ENCODE results near the gene SYTL3. TPM values are rescaled to one million over a fixed set of nuclear protein-coding genes. Genes with fewer than 3 reads are reported as not detected.
"Not testable (repeated sequence)": the region's sequence is repeated elsewhere in the genome, so short reads cannot be mapped to it uniquely, and the experiment has no call there.

SYTL3 gene
- total and polyA plus RNA-seq, 2 experiments from 2014 or later: 0.07 TPM; not detected in 1

DNA sequence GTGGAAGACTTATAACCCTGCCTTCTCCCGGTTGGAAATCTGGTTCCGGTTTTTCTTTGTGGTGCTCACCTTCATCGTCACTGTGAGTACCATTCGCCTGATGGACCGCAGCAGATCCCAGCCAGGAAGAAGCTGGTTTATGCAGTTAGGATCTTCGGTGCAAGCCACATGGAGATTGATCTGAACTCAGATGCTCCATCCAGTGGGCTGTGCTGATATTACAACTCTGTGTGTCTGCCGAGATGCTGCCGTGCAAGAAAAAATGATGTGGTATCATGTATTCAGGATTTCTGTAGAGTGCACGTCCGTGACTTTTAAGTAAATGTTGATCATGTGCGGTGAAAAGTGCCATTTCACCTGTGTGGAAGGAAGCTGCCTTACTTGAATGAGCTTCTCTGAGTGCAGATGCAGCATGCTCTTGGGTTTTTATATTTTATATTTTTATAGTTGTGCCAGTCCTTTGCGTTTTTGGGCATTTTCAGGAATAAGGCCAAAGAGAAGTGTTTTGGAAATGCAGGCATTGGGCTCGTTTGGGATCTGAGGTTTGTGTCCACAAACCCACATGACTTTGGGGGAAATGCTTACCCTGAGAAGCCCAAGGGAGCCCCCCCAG lies 44.5 kb upstream of the SYTL3 start:
- 0 out of 2 replicates have a peak, but pooled peaks cover 3% of the 10 kb centered on the region for H3K79me2 ChIP-seq (replicated peaks; ENCODE audit: insufficient read depth)
- Mint-ChIP-seq H3K4me1 (no peaks in the 10 kb centered on the region), H3K36me3 (ENCODE audit: low read depth) (peaks cover 49% of the 10 kb centered on the region), H3K27me3 (ENCODE audit: insufficient read depth, low read depth, poor library complexity) (peaks cover 2% of the 10 kb centered on the region), H3K27ac (no peak overlapping the region), H3K4me3 (no peak overlapping the region), H3K9me3 (no peaks in the 10 kb centered on the region; the same call in 2 of the 3 replicates)
- no peaks in the 10 kb centered on the region; the same call in 1 of the 2 replicates for H3F3A ChIP-seq (replicated peaks; ENCODE audit: low read depth)
- H2AFZ ChIP-seq: no peak overlapping the region
- no peaks in the 10 kb centered on the region for H3K27me3 ChIP-seq (ENCODE audit: insufficient read depth)
- ATAC-seq: peak; percentile 93
- peaks cover 10% of the 10 kb centered on the region; the same call in 1 of the 2 replicates for H4K20me1 ChIP-seq (replicated peaks; ENCODE audit: insufficient read depth)
- no peak overlapping the region for H3K4me3 ChIP-seq
- no peaks in the 10 kb centered on the region for H3K4me1 ChIP-seq (ENCODE audit: insufficient read depth)
- DNase-seq (ENCODE audit: low spot score): peak; percentile 91
- no peak overlapping the region for H3K4me2 ChIP-seq
- TF ChIP-seq, protein P1, sequence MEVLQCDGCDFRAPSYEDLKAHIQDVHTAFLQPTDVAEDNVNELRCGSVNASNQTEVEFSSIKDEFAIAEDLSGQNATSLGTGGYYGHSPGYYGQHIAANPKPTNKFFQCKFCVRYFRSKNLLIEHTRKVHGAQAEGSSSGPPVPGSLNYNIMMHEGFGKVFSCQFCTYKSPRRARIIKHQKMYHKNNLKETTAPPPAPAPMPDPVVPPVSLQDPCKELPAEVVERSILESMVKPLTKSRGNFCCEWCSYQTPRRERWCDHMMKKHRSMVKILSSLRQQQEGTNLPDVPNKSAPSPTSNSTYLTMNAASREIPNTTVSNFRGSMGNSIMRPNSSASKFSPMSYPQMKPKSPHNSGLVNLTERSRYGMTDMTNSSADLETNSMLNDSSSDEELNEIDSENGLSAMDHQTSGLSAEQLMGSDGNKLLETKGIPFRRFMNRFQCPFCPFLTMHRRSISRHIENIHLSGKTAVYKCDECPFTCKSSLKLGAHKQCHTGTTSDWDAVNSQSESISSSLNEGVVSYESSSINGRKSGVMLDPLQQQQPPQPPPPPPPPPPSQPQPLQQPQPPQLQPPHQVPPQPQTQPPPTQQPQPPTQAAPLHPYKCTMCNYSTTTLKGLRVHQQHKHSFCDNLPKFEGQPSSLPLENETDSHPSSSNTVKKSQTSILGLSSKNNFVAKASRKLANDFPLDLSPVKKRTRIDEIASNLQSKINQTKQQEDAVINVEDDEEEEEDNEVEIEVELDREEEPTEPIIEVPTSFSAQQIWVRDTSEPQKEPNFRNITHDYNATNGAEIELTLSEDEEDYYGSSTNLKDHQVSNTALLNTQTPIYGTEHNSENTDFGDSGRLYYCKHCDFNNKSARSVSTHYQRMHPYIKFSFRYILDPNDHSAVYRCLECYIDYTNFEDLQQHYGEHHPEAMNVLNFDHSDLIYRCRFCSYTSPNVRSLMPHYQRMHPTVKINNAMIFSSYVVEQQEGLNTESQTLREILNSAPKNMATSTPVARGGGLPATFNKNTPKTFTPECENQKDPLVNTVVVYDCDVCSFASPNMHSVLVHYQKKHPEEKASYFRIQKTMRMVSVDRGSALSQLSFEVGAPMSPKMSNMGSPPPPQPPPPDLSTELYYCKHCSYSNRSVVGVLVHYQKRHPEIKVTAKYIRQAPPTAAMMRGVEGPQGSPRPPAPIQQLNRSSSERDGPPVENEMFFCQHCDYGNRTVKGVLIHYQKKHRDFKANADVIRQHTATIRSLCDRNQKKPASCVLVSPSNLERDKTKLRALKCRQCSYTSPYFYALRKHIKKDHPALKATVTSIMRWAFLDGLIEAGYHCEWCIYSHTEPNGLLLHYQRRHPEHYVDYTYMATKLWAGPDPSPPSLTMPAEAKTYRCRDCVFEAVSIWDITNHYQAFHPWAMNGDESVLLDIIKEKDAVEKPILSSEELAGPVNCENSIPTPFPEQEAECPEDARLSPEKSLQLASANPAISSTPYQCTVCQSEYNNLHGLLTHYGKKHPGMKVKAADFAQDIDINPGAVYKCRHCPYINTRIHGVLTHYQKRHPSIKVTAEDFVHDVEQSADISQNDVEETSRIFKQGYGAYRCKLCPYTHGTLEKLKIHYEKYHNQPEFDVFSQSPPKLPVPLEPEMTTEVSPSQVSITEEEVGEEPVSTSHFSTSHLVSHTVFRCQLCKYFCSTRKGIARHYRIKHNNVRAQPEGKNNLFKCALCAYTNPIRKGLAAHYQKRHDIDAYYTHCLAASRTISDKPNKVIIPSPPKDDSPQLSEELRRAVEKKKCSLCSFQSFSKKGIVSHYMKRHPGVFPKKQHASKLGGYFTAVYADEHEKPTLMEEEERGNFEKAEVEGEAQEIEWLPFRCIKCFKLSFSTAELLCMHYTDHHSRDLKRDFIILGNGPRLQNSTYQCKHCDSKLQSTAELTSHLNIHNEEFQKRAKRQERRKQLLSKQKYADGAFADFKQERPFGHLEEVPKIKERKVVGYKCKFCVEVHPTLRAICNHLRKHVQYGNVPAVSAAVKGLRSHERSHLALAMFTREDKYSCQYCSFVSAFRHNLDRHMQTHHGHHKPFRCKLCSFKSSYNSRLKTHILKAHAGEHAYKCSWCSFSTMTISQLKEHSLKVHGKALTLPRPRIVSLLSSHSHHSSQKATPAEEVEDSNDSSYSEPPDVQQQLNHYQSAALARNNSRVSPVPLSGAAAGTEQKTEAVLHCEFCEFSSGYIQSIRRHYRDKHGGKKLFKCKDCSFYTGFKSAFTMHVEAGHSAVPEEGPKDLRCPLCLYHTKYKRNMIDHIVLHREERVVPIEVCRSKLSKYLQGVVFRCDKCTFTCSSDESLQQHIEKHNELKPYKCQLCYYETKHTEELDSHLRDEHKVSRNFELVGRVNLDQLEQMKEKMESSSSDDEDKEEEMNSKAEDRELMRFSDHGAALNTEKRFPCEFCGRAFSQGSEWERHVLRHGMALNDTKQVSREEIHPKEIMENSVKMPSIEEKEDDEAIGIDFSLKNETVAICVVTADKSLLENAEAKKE (CRISPR knock-in tag; IDR thresholded peaks at IDR 0.05): no peak
- TF ChIP-seq, protein P2, sequence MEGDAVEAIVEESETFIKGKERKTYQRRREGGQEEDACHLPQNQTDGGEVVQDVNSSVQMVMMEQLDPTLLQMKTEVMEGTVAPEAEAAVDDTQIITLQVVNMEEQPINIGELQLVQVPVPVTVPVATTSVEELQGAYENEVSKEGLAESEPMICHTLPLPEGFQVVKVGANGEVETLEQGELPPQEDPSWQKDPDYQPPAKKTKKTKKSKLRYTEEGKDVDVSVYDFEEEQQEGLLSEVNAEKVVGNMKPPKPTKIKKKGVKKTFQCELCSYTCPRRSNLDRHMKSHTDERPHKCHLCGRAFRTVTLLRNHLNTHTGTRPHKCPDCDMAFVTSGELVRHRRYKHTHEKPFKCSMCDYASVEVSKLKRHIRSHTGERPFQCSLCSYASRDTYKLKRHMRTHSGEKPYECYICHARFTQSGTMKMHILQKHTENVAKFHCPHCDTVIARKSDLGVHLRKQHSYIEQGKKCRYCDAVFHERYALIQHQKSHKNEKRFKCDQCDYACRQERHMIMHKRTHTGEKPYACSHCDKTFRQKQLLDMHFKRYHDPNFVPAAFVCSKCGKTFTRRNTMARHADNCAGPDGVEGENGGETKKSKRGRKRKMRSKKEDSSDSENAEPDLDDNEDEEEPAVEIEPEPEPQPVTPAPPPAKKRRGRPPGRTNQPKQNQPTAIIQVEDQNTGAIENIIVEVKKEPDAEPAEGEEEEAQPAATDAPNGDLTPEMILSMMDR (conservative IDR thresholded peaks at IDR 0.05; ENCODE audit: low read depth in 2 of 2): peak; percentile 73 to 74
- H3K27ac ChIP-seq (ENCODE audit: low read depth): no peak overlapping the region
- no peaks in the 10 kb centered on the region for H3K9me2 ChIP-seq (ENCODE audit: insufficient read depth)
- peaks cover 4% of the 10 kb centered on the region for H3K36me3 ChIP-seq (ENCODE audit: insufficient read depth)

DNA sequence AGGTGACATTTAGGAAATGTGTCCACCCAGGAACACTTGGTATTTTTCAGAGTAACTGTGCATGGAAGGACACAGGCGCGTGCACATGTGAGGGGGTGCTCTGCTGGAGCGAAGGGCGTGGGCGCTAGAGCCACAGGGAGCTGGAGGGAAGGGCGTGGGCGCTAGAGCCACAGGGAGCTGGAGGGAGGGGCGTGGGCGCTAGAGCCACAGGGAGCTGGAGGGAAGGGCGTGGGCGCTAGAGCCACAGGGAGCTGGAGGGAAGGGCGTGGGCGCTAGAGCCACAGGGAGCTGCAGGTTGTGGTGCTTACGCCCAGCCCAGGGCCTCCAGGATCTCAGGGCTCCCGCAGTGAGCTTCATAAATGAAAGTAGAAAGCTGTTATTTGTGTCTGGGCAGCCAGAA lies 43.8 kb upstream of the SYTL3 start:
- not testable (repeated sequence) for H3K9me2 ChIP-seq (ENCODE audit: insufficient read depth); H3K4me2 ChIP-seq; H3K27ac Mint-ChIP-seq; H3K9me3 Mint-ChIP-seq; H3K4me1 ChIP-seq (ENCODE audit: insufficient read depth); H3K27ac ChIP-seq (ENCODE audit: low read depth); DNase-seq (ENCODE audit: low spot score); H3K4me1 Mint-ChIP-seq; H3K79me2 ChIP-seq (replicated peaks; ENCODE audit: insufficient read depth); H3K4me3 Mint-ChIP-seq; H2AFZ ChIP-seq; H3K27me3 ChIP-seq (ENCODE audit: insufficient read depth); ATAC-seq; H3K36me3 ChIP-seq (ENCODE audit: insufficient read depth); H3K27me3 Mint-ChIP-seq (ENCODE audit: insufficient read depth, low read depth, poor library complexity); H3K4me3 ChIP-seq; H3F3A ChIP-seq (replicated peaks; ENCODE audit: low read depth)
- H4K20me1 ChIP-seq (replicated peaks; ENCODE audit: insufficient read depth): peaks cover 10% of the 10 kb centered on the region; the same call in 1 of the 2 replicates
- peaks cover 51% of the 10 kb centered on the region for H3K36me3 Mint-ChIP-seq (ENCODE audit: low read depth)
